B cell (primary cell): ENCODE results near the gene RRN3. TPM values are rescaled to one million over a fixed set of nuclear protein-coding genes. Genes with fewer than 3 reads are reported as not detected.

Experiments used
- ATAC-seq: fragments of 200-7000 bp; cut with Tn5 transposase; one replicate; pipeline ENCODE4 v1.10.0; 2021; ENCODE audit warnings: low read depth, mild to moderate bottlenecking, moderate number of reproducible peaks, moderate library complexity
- CTCF ChIA-PET: fragments of 350-600 bp; sonication (Branson Sonifier 250); formaldehyde crosslinking; loops from one replicate; lab custom pipeline; 2021; ENCODE audit warnings: antibody characterized with exemption, inconsistent platforms; lab: Charles Lee
- POLR2A ChIA-PET: fragments of 350-600 bp; sonication (Branson Sonifier 250); formaldehyde crosslinking; loops from one replicate; lab custom pipeline; 2021; ENCODE audit warnings: antibody characterized with exemption; lab: Charles Lee
- DNase-seq: peaks from one replicate; pipeline ENCODE4 v3.0.0; 2013
- H2AFZ ChIP-seq: 2 replicates; pipeline ENCODE4 v1.6.1; 2012; ENCODE audit warnings: mild to moderate bottlenecking, low read depth, low read length; ENCODE audit not compliant: insufficient read depth, poor library complexity, severe bottlenecking
- H3K27ac ChIP-seq, 2 donors: 1 replicate in 1 of 2; 2 replicates in 1 of 2; pipeline ENCODE4 v1.5.1; 2012 to 2013; ENCODE audit warnings: low read length in 2 of 2, mild to moderate bottlenecking in 2 of 2, moderate library complexity in 1 of 2
- H3K27me3 ChIP-seq, 4 experiments: fragments of 200-600 bp in 1 of 4; sonication (generic) in 1 of 4; replicated peaks in 1 of 4; 1 replicate in 2 of 4; 2 replicates in 2 of 4; pipeline versions ENCODE4 v1.6.1 to v1.7.0; 2013 to 2016; ENCODE audit warnings: low read length in 3 of 4, mild to moderate bottlenecking in 2 of 4, mixed read lengths in 1 of 4, moderate library complexity in 1 of 4; ENCODE audit not compliant: insufficient read depth in 4 of 4, control insufficient read depth in 3 of 4; ENCODE audit errors: control extremely low read depth in 1 of 4
- H3K36me3 ChIP-seq, 2 experiments: replicated peaks in 1 of 2; 1 replicate in 1 of 2; 2 replicates in 1 of 2; pipeline versions ENCODE4 v1.6.1 to v1.7.1; 2013; ENCODE audit warnings: low read length in 1 of 2; ENCODE audit not compliant: insufficient read depth in 2 of 2, control insufficient read depth in 1 of 2; ENCODE audit errors: control extremely low read depth in 1 of 2, extremely low read depth in 1 of 2
- H3K4me1 ChIP-seq, 2 donors: fragments of 200-600 bp in 1 of 2; sonication (generic) in 1 of 2; 1 replicate in 1 of 2; 2 replicates in 1 of 2; pipeline versions ENCODE4 v1.5.1 to v1.6.1; 2013 to 2017; ENCODE audit warnings: low read length in 2 of 2; ENCODE audit not compliant: control insufficient read depth in 2 of 2, insufficient read depth in 2 of 2
- H3K4me2 ChIP-seq: replicated peaks from 2 replicates; pipeline ENCODE3; 2012; ENCODE audit warnings: mild to moderate bottlenecking, low read depth, low read length; ENCODE audit not compliant: poor library complexity, severe bottlenecking
- H3K4me3 ChIP-seq, 5 experiments: fragments of 200-600 bp in 1 of 5; sonication (generic) in 1 of 5; 1 replicate in 3 of 5; 2 replicates in 2 of 5; pipeline versions ENCODE4 v1.5.1 to v1.7.0; 2011 to 2016; ENCODE audit warnings: low read length in 4 of 5, mild to moderate bottlenecking in 4 of 5, low read depth in 2 of 5, control low read depth in 1 of 5, moderate library complexity in 1 of 5; ENCODE audit not compliant: insufficient read depth in 1 of 5; ENCODE audit errors: control extremely low read depth in 1 of 5, extremely low read depth in 1 of 5
- H3K79me2 ChIP-seq: fragments of 200-600 bp; sonication (generic); one replicate; pipeline ENCODE4 v1.6.0; 2016; ENCODE audit warnings: low read length; ENCODE audit not compliant: control insufficient read depth, insufficient read depth
- H3K9ac ChIP-seq: fragments of 200-600 bp; sonication (generic); 2 replicates; pipeline ENCODE4 v1.6.1; 2017; ENCODE audit warnings: mild to moderate bottlenecking, low read length, moderate library complexity
- H3K9me3 ChIP-seq, 3 donors: one replicate each; pipeline versions ENCODE4 v1.6.1 to v1.7.1; 2013; ENCODE audit warnings: low read length in 2 of 3; ENCODE audit not compliant: control insufficient read depth in 2 of 3, insufficient read depth in 1 of 3; ENCODE audit errors: control extremely low read depth in 1 of 3
- H4K20me1 ChIP-seq: 2 replicates; pipeline ENCODE4 v1.6.0; 2012; ENCODE audit warnings: mild to moderate bottlenecking, low read length; ENCODE audit not compliant: insufficient read depth, control insufficient read depth, poor library complexity, severe bottlenecking
- H3K27ac Mint-ChIP-seq: one replicate; pipeline ENCODE4 v1.8.0; 2021; ENCODE audit warnings: mixed read lengths
- H3K27me3 Mint-ChIP-seq: one replicate; pipeline ENCODE4 v1.8.0; 2021; ENCODE audit warnings: mixed read lengths
- H3K4me1 Mint-ChIP-seq: one replicate; pipeline ENCODE4 v1.8.0; 2021; ENCODE audit warnings: mixed read lengths
- H3K4me3 Mint-ChIP-seq: one replicate; pipeline ENCODE4 v1.8.0; 2021; ENCODE audit warnings: mixed read lengths
- H3K9me3 Mint-ChIP-seq: one replicate; pipeline ENCODE4 v1.8.0; 2022; ENCODE audit warnings: mixed read lengths; ENCODE audit not compliant: insufficient read depth
- EZH2 ChIP-seq: IDR thresholded peaks from 2 replicates; pipeline ENCODE4 v1.6.1; 2012; ENCODE audit warnings: borderline replicate concordance, low read depth, mild to moderate bottlenecking, moderate library complexity, low read length; ENCODE audit not compliant: insufficient read depth, poor library complexity, severe bottlenecking
- WGBS: methylation state at CpG from one replicate; pipeline ENCODE4 v1.1.5; 2013; ENCODE audit warnings: missing lambda C conversion rate; ENCODE audit not compliant: insufficient coverage; 5-methylcytosine and 5-hydroxymethylcytosine counted together
- intact Hi-C: fragments of 100-400 bp; cut with micrococcal nuclease; formaldehyde crosslinking; loops from one replicate; pipeline ENCODE4 v1.10.0; 2022
- polyA plus RNA-seq: library from polyadenylated mRNA; depleted of rRNA; stranded (reverse); fragments of >200 nt; gene quantifications from 2 replicates; pipeline ENCODE4 v1.2.3, GENCODE V29; 2012
- total RNA-seq, 2 donors: library from RNA; stranded (reverse); fragments of 120-200 nt in 1 of 2; gene quantifications; 1 replicate in 1 of 2; 2 replicates in 1 of 2; pipeline versions ENCODE4 v1.2.3 to v1.2.4, GENCODE V29; 2013 to 2022
- TF ChIP-seq, protein P1 (sequence below): fragments of 200-600 bp; IDR thresholded peaks from one replicate; pipeline ENCODE4 v1.8.0; 2022; ENCODE audit warnings: antibody characterized with exemption, mild to moderate bottlenecking

Gene RRN3
- total and polyA plus RNA-seq, 2 donors (not counting 1 experiment from before 2014, with no cell fraction given): 11.7 to 34.6 TPM

DNA sequence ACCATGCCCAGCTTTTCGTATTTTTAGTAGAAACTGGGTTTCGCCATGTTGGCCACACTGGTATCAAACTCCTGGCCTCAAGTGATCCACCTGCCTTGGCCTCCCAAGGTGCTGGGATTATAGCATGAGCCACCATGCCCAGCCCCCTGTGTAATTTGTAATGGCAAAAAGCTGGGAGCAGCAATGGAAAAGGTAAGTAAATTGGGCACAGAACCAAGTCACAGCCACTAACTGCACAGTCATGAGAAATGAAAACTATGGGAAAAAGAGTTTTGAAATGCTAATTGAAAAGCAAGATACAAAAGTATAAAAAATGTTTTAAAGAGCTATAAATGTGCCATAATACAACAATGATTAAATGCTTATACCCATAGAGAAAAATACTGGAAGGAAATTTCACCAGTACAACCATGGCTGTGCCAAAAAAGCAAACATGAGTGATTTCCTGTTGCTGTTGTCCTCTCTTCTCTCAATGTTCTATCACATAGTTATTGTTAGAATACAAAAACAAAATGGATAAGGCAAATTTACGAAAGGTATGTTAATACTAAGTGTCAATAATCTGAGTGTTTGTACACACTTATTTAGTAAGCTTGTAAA is 44.4 kb downstream of the RRN3 start:
- H4K20me1 ChIP-seq: no peaks in the 10 kb centered on the region
- peaks cover 3 to 6% of the 10 kb centered on the region in 2 donors for H3K4me1 ChIP-seq
- no peak for ATAC-seq
- no peak overlapping the region for H2AFZ ChIP-seq
- peaks cover 42% of the 10 kb centered on the region for H3K79me2 ChIP-seq
- CTCF ChIA-PET: no interaction called here
- no peak overlapping the region for H3K4me2 ChIP-seq
- no peak for TF ChIP-seq EZH2
- TF ChIP-seq, protein P1, sequence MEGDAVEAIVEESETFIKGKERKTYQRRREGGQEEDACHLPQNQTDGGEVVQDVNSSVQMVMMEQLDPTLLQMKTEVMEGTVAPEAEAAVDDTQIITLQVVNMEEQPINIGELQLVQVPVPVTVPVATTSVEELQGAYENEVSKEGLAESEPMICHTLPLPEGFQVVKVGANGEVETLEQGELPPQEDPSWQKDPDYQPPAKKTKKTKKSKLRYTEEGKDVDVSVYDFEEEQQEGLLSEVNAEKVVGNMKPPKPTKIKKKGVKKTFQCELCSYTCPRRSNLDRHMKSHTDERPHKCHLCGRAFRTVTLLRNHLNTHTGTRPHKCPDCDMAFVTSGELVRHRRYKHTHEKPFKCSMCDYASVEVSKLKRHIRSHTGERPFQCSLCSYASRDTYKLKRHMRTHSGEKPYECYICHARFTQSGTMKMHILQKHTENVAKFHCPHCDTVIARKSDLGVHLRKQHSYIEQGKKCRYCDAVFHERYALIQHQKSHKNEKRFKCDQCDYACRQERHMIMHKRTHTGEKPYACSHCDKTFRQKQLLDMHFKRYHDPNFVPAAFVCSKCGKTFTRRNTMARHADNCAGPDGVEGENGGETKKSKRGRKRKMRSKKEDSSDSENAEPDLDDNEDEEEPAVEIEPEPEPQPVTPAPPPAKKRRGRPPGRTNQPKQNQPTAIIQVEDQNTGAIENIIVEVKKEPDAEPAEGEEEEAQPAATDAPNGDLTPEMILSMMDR: no peak
- Mint-ChIP-seq H3K27me3 (no peaks in the 10 kb centered on the region), H3K4me1 (peaks cover 11% of the 10 kb centered on the region), H3K9me3 (no peaks in the 10 kb centered on the region), H3K4me3 (no peak overlapping the region), H3K27ac (no peak overlapping the region)
- no peak overlapping the region for H3K4me3 ChIP-seq
- no peak for DNase-seq
- no peak overlapping the region for H3K27ac ChIP-seq
- H3K27me3 ChIP-seq: no peaks in the 10 kb centered on the region
- no peak overlapping the region for H3K9ac ChIP-seq
- no peaks in the 10 kb centered on the region for H3K9me3 ChIP-seq
- intact Hi-C loops: no loop called here
- H3K36me3 ChIP-seq: no peaks in the 10 kb centered on the region
- POLR2A ChIA-PET: no interaction called here
- 95% methylated on average over 2 of the region's 3 CpGs for WGBS

DNA sequence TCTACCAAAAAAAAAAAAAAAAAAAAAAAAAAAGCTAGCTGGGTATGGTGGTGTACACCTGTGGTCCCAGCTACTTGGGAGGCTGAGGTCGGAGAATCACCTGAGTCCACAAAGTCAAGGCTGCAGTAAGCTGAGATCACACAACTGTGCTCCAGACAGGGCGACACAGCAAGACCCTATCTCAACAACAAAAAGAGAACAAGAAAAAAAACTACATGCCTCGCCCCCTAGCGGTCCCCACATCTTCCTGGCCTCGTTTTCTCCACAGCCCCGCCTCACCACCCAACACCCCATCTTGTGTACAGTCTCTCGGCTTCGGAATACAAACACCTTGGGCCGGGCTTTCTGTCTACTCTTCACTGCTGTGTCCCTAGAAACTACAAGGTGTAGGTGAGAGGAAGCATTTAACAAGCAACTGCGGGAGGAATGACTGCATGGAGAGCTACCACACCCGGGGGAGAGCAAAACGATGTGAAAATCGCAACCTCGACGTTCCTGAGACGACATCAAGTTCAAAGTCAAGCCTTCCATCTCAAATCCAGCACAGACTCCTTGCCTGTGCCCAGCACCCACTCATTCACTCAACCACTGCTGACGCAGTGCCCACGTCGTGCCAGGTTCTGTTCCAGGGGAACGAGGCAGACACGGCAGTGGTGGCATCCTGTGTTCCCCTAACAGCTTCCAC is 47.2 kb downstream of the RRN3 start:
- H3K27ac Mint-ChIP-seq: no peak overlapping the region
- POLR2A ChIA-PET: no interaction called here

More for the DNA sequence above, 47.2 kb downstream of the RRN3 start:
- no peak for DNase-seq
- ATAC-seq: no peak
- H3K4me2 ChIP-seq: no peak overlapping the region
- peaks cover 23% of the 10 kb centered on the region for H3K79me2 ChIP-seq
- no peaks in the 10 kb centered on the region for H3K4me1 ChIP-seq
- no peaks in the 10 kb centered on the region for H4K20me1 ChIP-seq
- H3K27me3 ChIP-seq: no peaks in the 10 kb centered on the region
- no peaks in the 10 kb centered on the region for H3K27me3 Mint-ChIP-seq
- WGBS: over 99% methylated on average over 13 of the region's 21 CpGs
- peaks cover 2% of the 10 kb centered on the region for H3K4me1 Mint-ChIP-seq
- H3K36me3 ChIP-seq: peaks cover 0 to 7% of the 10 kb centered on the region in 2 experiments
- H3K9me3 Mint-ChIP-seq: no peaks in the 10 kb centered on the region
- TF ChIP-seq, protein P1: no peak
- TF ChIP-seq EZH2: no peak
- no peak overlapping the region for H2AFZ ChIP-seq
- H3K4me3 Mint-ChIP-seq: no peak overlapping the region
- CTCF ChIA-PET: no interaction called here
- no peak overlapping the region for H3K9ac ChIP-seq
- no peaks in the 10 kb centered on the region for H3K9me3 ChIP-seq
- H3K27ac ChIP-seq: no peak overlapping the region
- H3K4me3 ChIP-seq: no peak overlapping the region
- intact Hi-C loops: no loop called here
